Neural crest cell (in vitro differentiated cells): ENCODE results near the gene HNRNPD. TPM values are rescaled to one million over a fixed set of nuclear protein-coding genes. Genes with fewer than 3 reads are reported as not detected.
"Not testable (repeated sequence)": the region's sequence is repeated elsewhere in the genome, so short reads cannot be mapped to it uniquely, and the experiment has no call there.

Experiments
- DNase-seq: peaks from one replicate; pipeline ENCODE4 v3.0.0; 2021; ENCODE audit warnings: low read depth, mixed read lengths, low spot score
- H3K27ac Mint-ChIP-seq: one replicate; pipeline ENCODE4 v1.8.0; 2021; ENCODE audit warnings: mild to moderate bottlenecking, mixed read lengths; ENCODE audit not compliant: unreplicated experiment
- H3K27me3 Mint-ChIP-seq: 2 replicates; pipeline ENCODE4 v1.8.0; 2021; ENCODE audit warnings: low read depth, mild to moderate bottlenecking, mixed read lengths
- H3K36me3 Mint-ChIP-seq: 2 replicates; pipeline ENCODE4 v1.8.0; 2021; ENCODE audit warnings: low read depth, mild to moderate bottlenecking, mixed read lengths
- H3K4me1 Mint-ChIP-seq: 2 replicates; pipeline ENCODE4 v1.8.0; 2021; ENCODE audit warnings: mixed read lengths
- H3K4me3 Mint-ChIP-seq: one replicate; pipeline ENCODE4 v1.8.0; 2021; ENCODE audit warnings: mild to moderate bottlenecking, mixed read lengths
- H3K9me3 Mint-ChIP-seq: 2 replicates; pipeline ENCODE4 v1.8.0; 2021; ENCODE audit warnings: mixed read lengths
- total RNA-seq: library from RNA; stranded (reverse); gene quantifications from 2 replicates; pipeline ENCODE4 v1.2.1, GENCODE V29; 2021
- TF ChIP-seq, protein P1 (sequence below): fragments of 200-600 bp; sonication (generic); conservative IDR thresholded peaks from 2 replicates; pipeline ENCODE4 v1.5.0; 2021; ENCODE audit warnings: antibody characterized with exemption, mild to moderate bottlenecking

Gene HNRNPD
- total RNA-seq, 1 donor from 2014 or later, result 610 TPM

- Mint-ChIP-seq H3K36me3 (peaks cover 38% of the 10 kb centered on the region), H3K9me3 (no peaks in the 10 kb centered on the region), H3K27ac (peak overlapping the region; percentile 100), H3K4me3 (peak overlapping the region; percentile 98), H3K4me1 (peaks cover 67% of the 10 kb centered on the region), H3K27me3 (peaks cover 8% of the 10 kb centered on the region)
- TF ChIP-seq, protein P1, sequence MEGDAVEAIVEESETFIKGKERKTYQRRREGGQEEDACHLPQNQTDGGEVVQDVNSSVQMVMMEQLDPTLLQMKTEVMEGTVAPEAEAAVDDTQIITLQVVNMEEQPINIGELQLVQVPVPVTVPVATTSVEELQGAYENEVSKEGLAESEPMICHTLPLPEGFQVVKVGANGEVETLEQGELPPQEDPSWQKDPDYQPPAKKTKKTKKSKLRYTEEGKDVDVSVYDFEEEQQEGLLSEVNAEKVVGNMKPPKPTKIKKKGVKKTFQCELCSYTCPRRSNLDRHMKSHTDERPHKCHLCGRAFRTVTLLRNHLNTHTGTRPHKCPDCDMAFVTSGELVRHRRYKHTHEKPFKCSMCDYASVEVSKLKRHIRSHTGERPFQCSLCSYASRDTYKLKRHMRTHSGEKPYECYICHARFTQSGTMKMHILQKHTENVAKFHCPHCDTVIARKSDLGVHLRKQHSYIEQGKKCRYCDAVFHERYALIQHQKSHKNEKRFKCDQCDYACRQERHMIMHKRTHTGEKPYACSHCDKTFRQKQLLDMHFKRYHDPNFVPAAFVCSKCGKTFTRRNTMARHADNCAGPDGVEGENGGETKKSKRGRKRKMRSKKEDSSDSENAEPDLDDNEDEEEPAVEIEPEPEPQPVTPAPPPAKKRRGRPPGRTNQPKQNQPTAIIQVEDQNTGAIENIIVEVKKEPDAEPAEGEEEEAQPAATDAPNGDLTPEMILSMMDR, result no peak
- DNase-seq, result no peak
Measured at GRCh38 chr4:82371497-82371896, 2.3 kb downstream of the HNRNPD start.

DNA sequence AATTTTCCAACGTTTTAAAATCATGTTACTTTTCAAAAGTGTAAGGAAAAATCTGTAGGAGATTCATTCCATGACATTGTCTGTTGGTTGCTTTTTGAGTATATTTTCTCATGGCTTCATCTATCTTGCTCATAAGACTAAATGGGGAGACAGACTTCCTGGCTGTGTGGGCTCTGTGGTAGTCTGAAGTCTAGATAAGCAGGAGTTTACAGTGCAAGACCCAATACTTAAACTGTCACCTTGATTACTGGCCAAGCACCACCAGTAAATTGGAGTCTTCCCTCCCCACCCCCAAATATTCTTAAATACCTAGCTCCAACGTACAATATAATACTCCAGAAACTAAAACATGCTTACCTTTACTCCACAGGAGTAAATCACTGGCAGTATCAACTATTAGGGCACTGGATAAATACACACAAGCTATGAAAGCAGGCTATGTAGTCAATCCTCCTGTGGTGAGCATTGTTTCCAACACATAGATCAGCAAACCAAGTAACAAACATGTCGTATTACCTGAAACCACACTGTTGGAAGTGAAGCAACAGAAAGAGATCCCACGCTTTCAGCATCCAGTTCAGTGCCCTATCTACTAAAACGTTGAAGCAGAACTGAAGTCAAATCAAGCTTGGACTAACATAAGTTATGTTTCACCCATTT lies 6.2 kb downstream of the HNRNPD start:
- no peaks in the 10 kb centered on the region for H3K9me3 Mint-ChIP-seq
- H3K36me3 Mint-ChIP-seq, result peaks cover 27% of the 10 kb centered on the region
- TF ChIP-seq, protein P1, result no peak
- H3K27ac Mint-ChIP-seq, result no peak overlapping the region
- DNase-seq, result no peak
- H3K27me3 Mint-ChIP-seq, result peaks cover 2% of the 10 kb centered on the region
- peak overlapping the region; percentile 57 for H3K4me3 Mint-ChIP-seq
- H3K4me1 Mint-ChIP-seq, result peaks cover 74% of the 10 kb centered on the region

DNA sequence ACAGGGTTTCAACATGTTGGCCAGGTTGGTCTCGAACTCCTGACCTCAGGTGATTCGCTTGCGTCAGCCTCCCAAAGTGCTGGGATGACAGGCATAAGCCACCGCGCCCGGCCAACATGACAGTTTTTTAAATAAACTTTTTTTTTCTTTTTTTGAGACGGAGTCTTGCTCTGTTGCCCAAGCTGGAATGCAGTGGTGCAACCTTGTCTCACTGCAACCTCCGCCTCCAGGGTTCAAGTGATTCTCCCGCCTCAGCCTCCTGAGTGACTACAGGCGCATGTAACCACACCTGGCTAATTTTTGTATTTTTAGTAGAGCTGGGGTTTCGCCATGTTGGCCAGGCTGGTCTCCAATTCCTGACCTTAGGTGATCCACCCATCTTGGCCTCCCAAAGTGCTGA lies 7.4 kb downstream of the HNRNPD start:
- peaks cover 72% of the 10 kb centered on the region for H3K4me1 Mint-ChIP-seq
- H3K27ac Mint-ChIP-seq, DNase-seq, H3K9me3 Mint-ChIP-seq, H3K27me3 Mint-ChIP-seq: not testable (repeated sequence)
- H3K4me3 Mint-ChIP-seq, result peak overlapping the region; percentile 47
- peaks cover 18% of the 10 kb centered on the region for H3K36me3 Mint-ChIP-seq

- TF ChIP-seq, protein P1, result no peak
- H3K4me3 Mint-ChIP-seq, result peak overlapping the region; percentile 38
- no peaks in the 10 kb centered on the region for H3K9me3 Mint-ChIP-seq
- DNase-seq, result no peak
- peaks cover 10% of the 10 kb centered on the region for H3K36me3 Mint-ChIP-seq
- H3K27me3 Mint-ChIP-seq, result no peaks in the 10 kb centered on the region
- peaks cover 58% of the 10 kb centered on the region for H3K4me1 Mint-ChIP-seq
- H3K27ac Mint-ChIP-seq, result no peak overlapping the region
Measured at GRCh38 chr4:82363896-82364487, 9.8 kb downstream of the HNRNPD start.

DNA sequence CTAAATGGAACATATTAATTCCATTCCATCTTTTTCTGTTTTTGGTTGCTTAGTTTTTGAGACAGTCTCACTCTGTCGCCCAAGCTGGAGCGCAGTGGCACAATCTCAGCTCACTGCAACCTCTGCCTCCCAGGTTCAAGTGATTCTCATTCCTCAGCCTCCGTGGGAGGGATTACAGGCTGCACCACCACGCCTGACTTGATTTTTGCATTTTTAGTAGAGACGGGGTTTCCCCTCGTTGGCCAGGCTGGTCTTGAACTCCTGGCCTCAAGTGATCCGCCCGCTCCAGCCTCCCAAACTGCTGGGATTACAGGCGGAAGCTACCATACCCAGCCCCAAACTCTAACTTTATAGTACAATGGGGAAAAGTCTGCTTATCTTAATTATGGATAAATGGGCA lies 11.2 kb downstream of the HNRNPD start:
- TF ChIP-seq, protein P1, result no peak
- H3K9me3 Mint-ChIP-seq, result no peaks in the 10 kb centered on the region
- H3K4me3 Mint-ChIP-seq, result peak overlapping the region; percentile 42
- no peak for DNase-seq
- peaks cover 46% of the 10 kb centered on the region for H3K4me1 Mint-ChIP-seq
- H3K27ac Mint-ChIP-seq, result no peak overlapping the region
- no peaks in the 10 kb centered on the region for H3K27me3 Mint-ChIP-seq
- H3K36me3 Mint-ChIP-seq, result peaks cover 15% of the 10 kb centered on the region
